Endodermal cell (in vitro differentiated cells): ENCODE results near the gene IKZF2. TPM values are rescaled to one million over a fixed set of nuclear protein-coding genes. Genes with fewer than 3 reads are reported as not detected.

Experiments used
- DNase-seq: peaks from one replicate; pipeline ENCODE4 v3.0.0-alpha.2; 2017
- H3K27ac ChIP-seq: 2 replicates; pipeline ENCODE4 v1.5.1; 2013; ENCODE audit warnings: mild to moderate bottlenecking, low read depth, low read length, moderate library complexity
- H3K27me3 ChIP-seq: 2 replicates; pipeline ENCODE4 v1.6.1; 2013; ENCODE audit warnings: mild to moderate bottlenecking, low read length, moderate library complexity; ENCODE audit not compliant: insufficient read depth, control insufficient read depth, poor library complexity, severe bottlenecking
- H3K36me3 ChIP-seq: 2 replicates; pipeline ENCODE4 v1.7.0; 2013; ENCODE audit warnings: mild to moderate bottlenecking, low read length, moderate library complexity; ENCODE audit not compliant: control insufficient read depth, insufficient read depth
- H3K4me1 ChIP-seq: one replicate; pipeline ENCODE4 v1.7.0; 2013; ENCODE audit warnings: low read length; ENCODE audit not compliant: control insufficient read depth, insufficient read depth
- H3K4me3 ChIP-seq: 2 replicates; pipeline ENCODE4 v1.5.1; 2013; ENCODE audit warnings: mild to moderate bottlenecking, low read length, moderate library complexity
- H3K9ac ChIP-seq: 2 replicates; pipeline ENCODE4 v1.6.1; 2013; ENCODE audit warnings: mild to moderate bottlenecking, low read length, moderate library complexity; ENCODE audit not compliant: poor library complexity, severe bottlenecking; ENCODE audit errors: extremely low read depth
- H3K9me3 ChIP-seq: 2 replicates; pipeline ENCODE4 v1.6.1; 2013; ENCODE audit warnings: mild to moderate bottlenecking, low read length, moderate library complexity; ENCODE audit not compliant: control insufficient read depth
- H3K27ac Mint-ChIP-seq: 2 replicates; pipeline ENCODE4 v1.8.0; 2020; ENCODE audit warnings: mixed read lengths
- H3K27me3 Mint-ChIP-seq: 2 replicates; pipeline ENCODE4 v1.8.0; 2021; ENCODE audit warnings: mild to moderate bottlenecking, mixed read lengths; ENCODE audit not compliant: insufficient read depth
- H3K36me3 Mint-ChIP-seq: 2 replicates; pipeline ENCODE4 v1.8.0; 2020; ENCODE audit warnings: low read depth, mixed read lengths
- H3K4me1 Mint-ChIP-seq: 2 replicates; pipeline ENCODE4 v1.8.0; 2020; ENCODE audit warnings: mixed read lengths
- H3K4me3 Mint-ChIP-seq: 2 replicates; pipeline ENCODE4 v1.8.0; 2020; ENCODE audit warnings: mild to moderate bottlenecking, moderate library complexity, mixed read lengths
- H3K9me3 Mint-ChIP-seq: 2 replicates; pipeline ENCODE4 v1.8.0; 2020; ENCODE audit warnings: mild to moderate bottlenecking, mixed read lengths
- CTCF ChIP-seq: fragments of 200-600 bp; sonication (generic); conservative IDR thresholded peaks from 2 replicates; pipeline ENCODE4 v1.5.0; 2021; ENCODE audit warnings: antibody characterized with exemption, mild to moderate bottlenecking
- WGBS, 2 experiments: methylation state at CpG; one replicate each; pipeline versions ENCODE4 v1.1.5 to v1.1.7; 2013; ENCODE audit warnings: missing lambda C conversion rate in 2 of 2, mixed read lengths in 1 of 2; ENCODE audit not compliant: insufficient coverage in 1 of 2, insufficient read length in 1 of 2; 5-methylcytosine and 5-hydroxymethylcytosine counted together
- total RNA-seq, 2 donors: library from RNA; stranded (reverse); fragmentation: NEBNext Ultra II Directional in 1 of 2; extraction: Animal tissue kit (Norgen Biotek cat#: 25700) in 1 of 2; gene quantifications; 2 replicates in 1 of 2; 3 replicates in 1 of 2; pipeline ENCODE4 v1.2.1, GENCODE V29; 2021

Gene IKZF2
- total RNA-seq, 2 donors from 2014 or later = 3.9 to 8.7 TPM

- no peak for TF ChIP-seq CTCF
- Mint-ChIP-seq H3K27me3 (no peaks in the 10 kb centered on the region), H3K4me3 (no peak overlapping the region), H3K27ac (no peak overlapping the region), H3K9me3 (no peaks in the 10 kb centered on the region), H3K4me1 (peaks cover 24% of the 10 kb centered on the region), H3K36me3 (no peaks in the 10 kb centered on the region)
- Histone ChIP-seq H3K9me3 (no peaks in the 10 kb centered on the region), H3K9ac (no peak overlapping the region), H3K27me3 (no peaks in the 10 kb centered on the region), H3K36me3 (no peaks in the 10 kb centered on the region), H3K4me3 (no peak overlapping the region), H3K27ac (no peak overlapping the region), H3K4me1 (peaks cover 8% of the 10 kb centered on the region)
- DNase-seq = no peak
- 100% methylated on average over 1 of the region's 3 CpGs; no CpG with 5 or more reads in 1 of the 2 experiments for WGBS, 2 experiments
Observed at GRCh38 chr2:213105212-213105611, 46.2 kb downstream of the IKZF2 start.

- Histone ChIP-seq H3K9me3 (no peaks in the 10 kb centered on the region), H3K9ac (no peak overlapping the region), H3K27me3 (no peaks in the 10 kb centered on the region), H3K27ac (no peak overlapping the region), H3K4me3 (no peak overlapping the region), H3K36me3 (no peaks in the 10 kb centered on the region), H3K4me1 (peaks cover 8% of the 10 kb centered on the region)
- Mint-ChIP-seq H3K36me3 (no peaks in the 10 kb centered on the region), H3K4me1 (peaks cover 24% of the 10 kb centered on the region), H3K4me3 (no peak overlapping the region), H3K9me3 (no peaks in the 10 kb centered on the region), H3K27ac (no peak overlapping the region), H3K27me3 (no peaks in the 10 kb centered on the region)
- DNase-seq = no peak
- TF ChIP-seq CTCF = no peak
Observed at GRCh38 chr2:213104903-213105202, 46.6 kb downstream of the IKZF2 start.

DNA sequence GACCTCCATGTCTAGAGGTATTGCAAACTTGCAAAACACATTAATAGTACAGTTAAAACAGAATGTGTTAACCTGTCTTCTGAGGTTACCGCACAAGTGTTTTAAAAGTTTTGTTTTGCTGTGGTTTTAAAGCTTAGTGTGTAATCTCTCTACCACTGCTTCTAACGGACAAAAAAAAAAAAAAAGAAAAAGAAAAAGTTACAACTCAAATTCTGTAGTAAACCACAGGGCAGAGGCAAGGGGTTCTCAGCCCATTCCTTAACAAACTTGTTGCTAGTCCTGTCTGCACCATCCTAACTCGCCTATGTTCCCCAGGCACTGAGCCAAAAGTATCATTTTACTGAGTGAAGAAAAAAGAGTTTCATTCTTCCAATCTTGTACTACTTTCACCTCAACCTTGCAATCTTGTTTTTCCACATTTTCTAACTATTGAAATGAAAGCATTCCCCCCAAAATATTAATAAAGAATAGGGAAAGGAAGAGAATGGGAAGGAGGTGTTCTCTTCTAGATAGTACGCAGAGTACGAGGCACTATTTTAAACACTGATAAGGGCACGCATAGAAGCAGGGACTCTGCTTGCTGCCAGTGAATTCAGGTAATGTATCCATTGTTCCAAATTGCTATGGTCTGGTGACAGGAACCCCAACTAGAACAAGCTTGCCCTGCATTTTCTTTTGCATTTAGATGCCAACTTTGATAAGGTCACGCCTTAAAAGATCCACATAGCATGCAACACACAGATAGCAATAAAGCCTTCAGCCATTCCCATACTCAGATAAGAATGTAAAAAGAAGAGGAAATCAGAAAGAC is 47.1 kb downstream of the IKZF2 start:
- no peak for TF ChIP-seq CTCF
- Mint-ChIP-seq H3K9me3 (no peaks in the 10 kb centered on the region), H3K27me3 (no peaks in the 10 kb centered on the region), H3K4me3 (no peak overlapping the region), H3K4me1 (peaks cover 24% of the 10 kb centered on the region), H3K36me3 (no peaks in the 10 kb centered on the region), H3K27ac (no peak overlapping the region)
- 91 to 93% methylated on average over 2 to 7 of the region's 7 CpGs for WGBS, 2 experiments
- no peaks in the 10 kb centered on the region for H3K36me3 ChIP-seq
- no peaks in the 10 kb centered on the region for H3K9me3 ChIP-seq
- DNase-seq = no peak
- no peak overlapping the region for H3K4me3 ChIP-seq
- H3K4me1 ChIP-seq = peaks cover 8% of the 10 kb centered on the region
- no peaks in the 10 kb centered on the region for H3K27me3 ChIP-seq
- no peak overlapping the region for H3K9ac ChIP-seq
- H3K27ac ChIP-seq = peak overlapping the region; percentile 10
